HG02759 (cell line): ENCODE data around the gene PLAAT4.
"Not testable (repeated sequence)": the region's sequence is repeated elsewhere in the genome, so short reads cannot be mapped to it uniquely, and the experiment has no call there.

Experiments used
- ATAC-seq: cut with Tn5 transposase; IDR thresholded peaks from one replicate; pipeline ENCODE4 v1.9.1; 2021; ENCODE audit warnings: mild to moderate bottlenecking, moderate library complexity; ENCODE audit not compliant: unreplicated experiment

PLAAT4 gene

DNA sequence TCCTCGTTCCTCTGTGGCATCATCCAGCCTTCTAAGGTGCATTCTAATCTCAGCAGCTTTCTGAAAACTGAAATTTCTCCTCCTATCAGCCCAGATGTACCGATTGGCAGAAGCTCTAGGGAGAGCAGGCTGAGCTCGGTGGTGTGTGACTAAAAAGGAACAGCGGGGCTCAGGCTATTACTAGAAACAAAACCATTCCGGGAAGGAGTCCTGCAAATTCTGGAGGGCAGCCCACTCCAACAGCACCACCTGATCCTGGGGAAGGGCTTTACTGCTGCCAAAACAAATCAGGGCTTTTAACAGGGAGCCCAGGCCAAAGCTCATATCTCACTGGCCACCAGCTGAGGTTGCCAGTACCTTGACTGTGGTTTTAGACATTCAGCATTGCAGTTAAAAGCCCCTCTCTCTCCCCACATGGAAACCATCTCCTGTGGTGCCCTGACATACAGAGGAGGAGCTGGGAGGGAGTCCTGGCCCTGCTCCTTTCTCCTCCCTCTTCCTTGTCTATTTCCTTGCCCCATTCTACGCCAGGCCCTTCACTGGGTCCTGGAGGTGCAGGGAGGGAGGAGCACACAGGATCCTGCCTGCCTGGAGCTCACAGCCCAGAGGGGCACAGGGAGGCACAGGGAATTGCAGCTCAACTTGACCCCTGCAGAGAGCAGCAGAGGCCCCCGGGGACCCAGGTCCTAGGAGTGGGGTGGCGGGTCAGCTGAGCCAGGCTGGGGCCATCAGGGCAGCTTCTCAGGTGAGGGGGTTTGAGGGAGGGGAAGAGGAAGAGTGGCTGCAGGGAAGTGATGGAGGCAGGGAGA is 889 bp downstream of the PLAAT4 start:
- no peak for ATAC-seq

DNA sequence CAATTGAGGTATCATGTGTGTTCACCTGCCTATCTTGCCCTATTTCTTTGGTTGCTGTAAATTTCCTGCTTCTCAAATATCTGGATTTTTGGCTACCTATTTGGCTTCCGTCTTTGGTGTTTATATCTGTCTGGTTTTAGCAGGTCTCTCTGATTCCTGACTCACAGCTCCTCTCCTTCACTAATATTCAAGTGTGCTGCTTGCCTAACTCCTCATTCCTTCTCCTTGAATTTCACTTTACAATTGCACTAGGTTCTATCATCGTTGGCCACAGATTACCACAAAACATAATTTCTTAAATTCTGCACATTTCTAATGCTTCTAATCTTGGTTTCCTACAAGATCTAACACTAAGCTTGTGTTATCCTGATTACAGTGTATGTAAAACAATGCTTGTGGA is 5.9 kb downstream of the PLAAT4 start:
- ATAC-seq = not testable (repeated sequence)

DNA sequence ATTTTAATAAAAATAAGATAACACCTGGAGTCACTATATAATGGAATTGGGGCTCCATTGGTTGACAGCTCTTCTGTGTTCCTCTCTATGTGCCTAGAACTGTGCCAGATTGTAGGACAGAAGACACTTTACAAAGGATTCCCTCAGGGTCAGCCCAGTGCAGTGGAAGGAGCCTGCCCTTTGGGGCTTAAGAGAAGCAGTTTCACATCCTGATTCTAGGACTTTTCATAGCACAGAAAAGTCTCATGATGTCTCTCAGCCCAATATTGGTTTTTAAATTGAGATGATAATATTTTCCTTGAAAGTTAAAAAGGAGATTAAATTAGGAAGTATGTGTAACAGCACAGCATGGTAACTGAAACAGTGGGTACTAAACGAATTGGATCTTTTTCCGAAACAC is 7.1 kb downstream of the PLAAT4 start:
- no peak for ATAC-seq

DNA sequence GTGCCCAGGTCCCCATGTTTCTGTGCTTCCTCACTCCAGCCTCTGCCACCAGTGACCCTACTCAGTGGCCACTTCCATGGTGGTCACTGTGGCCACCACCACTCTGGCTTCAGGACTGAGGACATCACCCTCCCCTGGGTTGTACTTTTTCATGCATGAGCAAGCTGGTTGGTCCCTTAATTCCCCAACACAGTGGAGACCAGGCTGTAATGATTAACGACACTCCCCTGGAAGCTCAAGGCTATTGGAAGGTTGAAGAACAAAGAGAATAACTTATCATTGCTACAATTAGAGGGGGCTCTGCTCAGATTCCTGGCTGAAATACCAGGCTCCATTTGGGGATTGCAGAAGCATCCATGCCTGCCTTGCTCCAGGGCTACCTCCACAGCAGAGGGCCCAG is 10.5 kb downstream of the PLAAT4 start:
- no peak for ATAC-seq

DNA sequence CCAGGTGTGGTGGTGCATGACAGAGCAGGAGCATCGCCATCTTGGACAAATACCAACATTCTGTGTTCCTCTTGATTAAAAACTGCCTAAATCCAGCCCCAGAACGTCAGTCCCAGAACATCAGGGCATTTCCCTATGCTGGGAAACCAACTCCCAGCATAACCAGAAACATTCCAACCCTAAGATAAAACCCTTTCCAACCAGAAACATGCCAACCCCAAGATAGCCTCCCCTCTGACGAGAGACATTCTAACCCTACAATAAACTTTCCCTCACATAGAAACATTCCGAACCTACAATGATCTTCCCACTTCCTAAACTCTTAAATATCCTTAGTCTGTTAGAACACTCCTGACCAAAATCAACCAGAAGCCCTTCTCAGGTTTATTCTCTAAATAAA is 11.6 kb downstream of the PLAAT4 start:
- ATAC-seq = no peak

DNA sequence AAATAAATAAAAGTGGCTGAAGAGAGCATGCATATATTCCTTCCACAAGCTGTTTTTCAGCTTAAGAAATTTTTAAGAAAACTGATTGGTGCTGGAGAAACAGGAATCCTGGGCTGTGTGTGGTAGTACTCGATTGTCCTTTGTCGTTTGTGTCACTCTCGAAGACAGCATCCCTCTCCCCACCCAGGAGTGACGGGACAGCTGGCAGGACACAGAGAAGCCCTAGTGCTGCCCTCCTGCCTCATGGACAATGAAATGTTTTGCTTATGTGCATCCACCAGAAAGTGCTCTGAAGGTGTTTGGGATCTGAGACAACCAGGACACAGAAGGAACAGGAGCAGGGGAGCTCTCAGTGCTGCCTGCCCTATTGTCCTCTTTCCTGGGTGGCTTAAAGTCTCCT is 12.8 kb downstream of the PLAAT4 start:
- ATAC-seq = no peak

DNA sequence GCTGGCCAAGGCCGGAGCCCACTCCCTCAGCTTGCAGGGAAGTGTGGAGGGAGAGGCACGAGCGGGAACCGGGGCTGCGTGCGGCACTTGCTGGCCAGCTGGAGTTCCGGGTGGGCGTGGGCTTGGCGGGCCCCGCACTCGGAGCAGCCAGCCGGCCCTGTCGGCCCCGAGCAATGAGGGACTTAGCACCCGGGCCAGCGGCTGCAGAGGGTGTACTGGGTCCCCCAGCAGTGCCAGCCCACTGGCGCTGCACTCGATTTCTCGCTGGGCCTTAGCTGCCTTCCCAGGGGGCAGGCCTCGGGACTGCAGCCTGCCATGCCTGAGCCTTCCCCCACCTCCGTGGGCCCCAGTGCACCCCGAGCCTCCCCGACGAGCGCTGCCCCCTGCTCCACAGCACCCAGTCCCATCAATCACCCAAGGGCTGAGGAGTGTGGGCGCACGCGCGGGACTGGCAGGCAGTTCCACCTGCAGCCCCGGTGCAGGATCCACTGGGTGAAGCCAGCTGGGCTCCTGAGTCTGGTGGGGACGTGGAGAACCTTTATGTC is 13.6 kb downstream of the PLAAT4 start:
- not testable (repeated sequence) for ATAC-seq

DNA sequence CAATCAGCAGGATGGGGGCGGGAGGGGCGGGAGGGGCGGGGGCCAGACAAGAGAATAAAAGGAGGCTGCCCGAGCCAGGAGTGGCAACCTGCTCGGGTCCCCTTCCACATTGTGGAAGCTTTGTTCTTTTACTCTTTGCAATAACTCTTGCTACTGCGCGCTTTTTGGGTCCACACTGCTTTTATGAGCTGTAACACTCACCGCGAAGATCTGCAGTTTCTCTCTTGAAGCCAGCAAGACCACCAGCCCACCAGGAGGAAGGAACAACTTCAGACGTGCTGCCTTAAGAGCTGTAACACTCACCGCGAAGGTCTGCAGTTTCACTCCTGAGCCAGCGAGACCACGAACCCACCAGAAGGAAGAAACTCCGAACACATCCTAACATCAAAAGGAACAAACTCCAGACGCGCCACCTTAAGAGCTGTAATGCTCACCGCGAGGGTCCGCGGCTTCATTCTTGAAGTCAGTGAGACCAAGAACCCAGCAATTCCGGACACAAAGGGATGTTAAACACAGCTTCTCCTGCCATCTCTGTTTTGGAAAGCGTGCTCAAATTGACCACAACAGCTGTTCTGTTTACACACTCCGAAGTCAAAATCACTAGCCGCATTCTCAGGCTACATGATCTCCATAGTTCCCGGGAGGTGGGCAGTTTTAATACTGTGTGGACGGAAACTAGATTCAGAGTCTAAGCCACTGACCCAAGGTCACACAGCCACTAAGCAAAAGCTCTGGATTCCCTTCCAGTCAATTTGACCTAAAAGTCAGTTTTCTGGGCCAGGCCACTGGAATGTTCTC is 14.7 kb downstream of the PLAAT4 start:
- ATAC-seq = no peak

DNA sequence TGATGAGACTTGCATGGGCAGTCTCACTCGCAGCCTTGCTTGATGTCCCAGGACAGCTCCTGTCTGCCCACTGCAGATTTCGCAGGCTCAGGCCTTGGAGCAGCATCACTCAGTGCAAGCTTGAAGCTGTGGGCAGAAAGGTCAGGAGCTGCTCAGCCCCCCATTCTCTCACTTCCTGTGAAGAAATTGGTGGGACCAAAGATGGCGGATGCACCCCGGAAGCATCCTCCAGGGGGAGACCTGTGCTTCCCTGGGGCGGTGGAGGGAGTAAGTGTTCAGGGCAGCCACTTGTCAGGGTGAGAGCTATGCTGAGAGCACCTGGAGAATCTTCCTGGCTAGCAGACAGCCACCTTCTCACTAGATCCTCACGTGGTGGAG is 15.3 kb downstream of the PLAAT4 start:
- ATAC-seq = no peak

DNA sequence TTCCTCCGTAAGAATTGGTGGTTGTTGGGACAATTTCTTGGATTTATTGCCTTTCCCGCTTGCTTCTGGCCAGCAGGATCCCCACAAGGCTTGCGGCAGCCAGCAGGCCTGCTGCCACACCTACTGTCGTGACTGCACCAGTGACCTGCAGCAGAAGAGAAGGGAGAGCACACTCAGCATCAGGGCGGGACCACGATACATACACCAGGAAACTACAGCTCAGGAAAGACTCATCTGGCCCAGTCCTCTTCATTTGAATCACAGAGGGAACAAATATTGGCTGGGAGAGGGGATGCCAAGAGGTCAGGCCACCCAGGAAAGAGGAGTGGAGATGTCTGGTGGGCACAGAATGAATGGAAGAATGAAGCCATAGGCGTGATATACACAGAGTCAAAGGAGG is 16.3 kb downstream of the PLAAT4 start:
- ATAC-seq = no peak

DNA sequence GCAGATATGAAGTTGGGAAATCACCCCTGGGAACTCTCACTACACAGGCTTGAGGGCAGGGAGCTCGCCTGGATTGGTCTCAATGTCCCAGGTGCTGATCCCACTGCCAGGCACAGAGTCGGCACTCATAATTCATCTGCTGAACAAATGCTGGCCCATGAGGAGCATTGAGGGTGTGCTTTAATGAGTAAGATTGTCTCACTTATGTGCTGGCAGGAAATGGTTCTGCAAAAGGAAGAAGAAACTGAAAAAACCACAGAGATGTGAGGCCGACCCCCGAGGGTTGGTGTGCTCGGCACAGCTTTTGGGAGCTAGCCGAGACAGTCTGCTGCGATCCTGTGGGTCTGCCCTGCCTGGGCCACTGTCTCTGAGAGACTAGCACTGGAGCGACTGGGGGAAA is 17.2 kb downstream of the PLAAT4 start:
- peak; percentile 72 for ATAC-seq

DNA sequence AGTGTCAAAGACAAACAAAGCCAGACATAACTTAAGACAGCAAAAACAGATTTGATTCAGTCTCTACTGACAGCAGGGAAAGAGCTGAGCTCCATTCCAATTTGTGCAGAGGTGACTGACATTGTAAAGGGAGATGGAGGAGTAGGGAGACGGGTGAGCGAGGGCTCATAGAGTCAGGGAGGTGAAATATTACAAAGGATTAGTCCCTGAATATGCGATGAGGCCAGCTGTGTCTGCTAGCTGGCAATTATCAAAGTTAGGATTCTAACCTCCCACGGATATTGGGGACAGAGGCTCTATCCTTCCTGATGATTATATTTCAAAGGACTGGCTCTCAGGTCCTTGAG is 18.2 kb downstream of the PLAAT4 start:
- ATAC-seq = no peak

DNA sequence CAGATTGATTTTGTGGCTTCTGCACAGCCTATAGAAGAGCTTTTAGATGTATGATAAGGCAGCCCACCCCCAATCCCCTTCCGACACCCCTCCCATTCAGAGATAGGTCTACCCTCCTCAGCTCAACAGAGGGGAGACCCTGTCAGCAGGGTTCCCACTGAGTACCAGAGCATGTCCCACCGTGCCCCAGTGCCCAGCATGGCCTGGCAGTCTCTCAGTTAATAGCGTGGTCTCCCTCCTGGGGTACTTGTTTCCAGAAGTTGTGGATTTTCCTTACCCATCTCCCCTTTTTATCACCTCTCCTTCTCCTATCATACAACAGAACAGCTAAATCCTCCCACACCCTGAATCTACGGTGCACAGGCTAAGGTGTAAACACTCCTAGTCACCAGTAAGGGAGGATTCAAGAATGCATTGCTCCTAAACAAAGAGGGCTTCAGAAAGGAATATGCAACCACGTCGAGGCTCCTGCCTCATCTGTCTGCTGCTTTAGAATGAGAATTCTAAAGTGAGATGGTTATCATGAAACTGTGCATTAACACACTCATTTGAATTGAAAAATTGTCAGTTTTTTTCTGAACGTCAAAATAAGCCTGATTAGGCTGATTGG is 19.9 kb downstream of the PLAAT4 start:
- ATAC-seq = no peak

DNA sequence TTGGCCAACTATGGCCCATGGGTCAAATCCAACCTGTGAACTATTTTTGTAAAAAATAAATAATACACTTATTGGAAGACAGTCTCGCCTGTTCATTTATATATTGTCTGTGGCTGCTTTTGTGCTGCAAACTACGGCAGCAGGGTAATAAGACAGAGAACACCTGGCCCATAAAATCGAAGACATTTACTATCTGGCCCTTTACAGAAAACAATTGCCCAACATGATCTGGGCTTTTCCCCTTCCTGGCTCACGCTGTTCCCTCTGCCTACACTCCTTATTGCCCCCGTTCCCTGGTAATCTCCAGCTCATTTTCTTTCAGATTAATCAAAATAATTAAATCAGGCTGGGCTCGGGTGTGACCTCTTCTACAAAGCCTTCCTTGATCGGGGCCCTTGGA is 21.0 kb downstream of the PLAAT4 start:
- ATAC-seq = no peak

DNA sequence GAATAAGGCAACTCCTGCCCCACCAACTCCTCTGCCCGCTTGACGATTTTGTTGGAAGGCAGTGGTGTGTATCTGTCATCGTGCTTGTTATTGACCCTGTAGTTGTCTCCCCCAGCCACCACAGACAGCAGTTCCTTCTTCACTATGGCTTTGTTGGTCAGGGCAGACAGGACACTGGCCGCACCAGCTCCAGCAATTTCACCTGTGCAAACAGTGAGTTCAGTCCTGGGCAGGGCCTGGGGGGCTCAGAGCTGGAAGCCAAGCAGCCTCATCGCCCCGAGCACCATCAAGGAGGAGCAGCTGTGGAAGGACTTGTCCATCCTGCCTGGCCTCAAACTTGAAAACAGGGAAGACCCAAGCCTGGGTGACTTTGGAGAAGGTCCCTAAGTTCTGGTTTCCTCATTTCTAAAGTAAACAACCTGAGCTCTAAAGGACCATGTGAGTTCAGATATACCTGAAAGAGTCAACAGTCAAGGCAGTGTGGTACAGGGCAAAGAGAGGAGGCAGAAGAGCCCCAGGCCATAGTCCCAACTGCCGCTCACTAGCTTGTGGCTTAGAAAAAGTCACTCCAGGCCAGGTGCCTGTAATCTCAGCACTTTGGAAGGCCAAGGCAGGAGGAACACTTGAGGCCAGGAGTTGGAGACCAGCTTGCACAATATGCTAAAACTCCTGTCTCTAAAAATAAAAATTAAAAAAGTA is 22.0 kb downstream of the PLAAT4 start:
- ATAC-seq = no peak

DNA sequence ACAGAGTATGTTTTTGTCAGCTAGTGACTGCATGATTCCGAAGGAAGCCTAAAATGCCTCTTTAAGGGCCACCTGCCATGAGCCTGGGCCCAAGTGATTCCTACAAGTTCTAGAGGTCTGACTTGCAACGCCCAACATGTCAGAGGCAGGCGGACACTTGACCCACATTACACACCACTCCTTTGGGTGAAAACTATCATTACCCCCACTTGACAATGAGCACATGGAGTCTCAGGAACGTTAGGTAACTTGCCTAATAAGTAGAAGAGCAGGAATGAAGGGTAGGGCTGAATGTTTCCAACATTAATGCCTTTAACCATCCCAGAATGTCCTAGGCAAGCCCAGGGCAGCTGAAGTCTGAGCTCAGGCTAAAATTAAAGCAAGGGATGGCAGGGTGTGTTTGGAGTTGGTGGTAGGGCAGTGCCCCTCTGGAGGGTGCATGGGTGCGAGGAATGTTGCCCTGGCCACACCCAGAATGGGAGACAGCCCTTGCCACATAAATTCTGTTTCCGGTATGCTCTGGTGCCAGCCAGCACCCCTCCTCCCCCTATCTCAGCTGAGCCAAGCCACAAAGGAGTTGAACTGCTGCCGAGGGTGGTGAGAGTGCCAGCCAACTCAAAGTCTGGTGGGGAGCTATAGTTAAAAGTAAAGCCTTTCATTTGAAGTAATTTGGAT is 24.0 kb downstream of the PLAAT4 start:
- ATAC-seq = no peak

DNA sequence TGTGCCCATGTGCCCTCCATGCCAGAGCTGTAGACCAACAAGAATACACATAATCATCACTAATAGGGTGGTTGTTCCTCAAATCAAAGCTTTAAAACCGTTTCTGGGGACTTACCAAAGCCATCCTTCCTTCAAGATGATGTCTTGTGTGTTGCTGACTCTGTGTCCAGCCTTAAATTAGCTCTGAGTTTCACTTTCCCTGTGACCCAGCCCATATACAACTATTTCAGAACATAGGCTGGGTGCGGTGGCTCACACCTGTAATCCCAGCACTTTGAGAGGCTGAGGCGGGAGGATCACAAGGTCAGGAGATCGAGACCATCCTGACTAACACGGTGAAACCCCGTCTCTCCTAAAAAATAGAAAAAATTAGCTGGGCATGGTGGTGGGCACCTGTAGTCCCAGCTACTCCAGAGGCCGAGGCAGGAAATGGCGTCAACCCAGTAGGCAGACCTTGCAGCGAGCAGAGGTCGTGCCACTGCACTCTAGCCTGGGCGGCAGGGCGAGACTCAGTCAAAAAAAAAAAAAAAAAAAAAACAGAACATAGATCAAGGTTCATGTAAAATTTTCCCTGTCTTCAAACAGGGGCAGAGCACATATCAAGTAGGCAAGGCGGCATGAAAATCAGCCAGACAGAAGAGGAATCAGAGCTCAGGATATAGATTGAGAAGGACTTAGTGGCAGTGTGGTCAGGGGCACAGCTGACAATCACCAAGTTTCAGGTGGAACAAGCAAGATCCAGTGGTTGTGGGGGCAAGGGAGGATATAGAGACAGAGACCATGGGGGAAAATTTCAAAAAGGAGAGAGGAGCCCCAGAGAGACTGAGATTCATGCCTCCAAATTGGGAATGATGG is 26.8 kb downstream of the PLAAT4 start, which contains the start of gene PLAAT2:
Gene PLAAT2 (minus strand): TSS at position 179 of the 855 bp plus-strand sequence. CDS start 55 bp downstream, at position 124.
- ATAC-seq = no peak

DNA sequence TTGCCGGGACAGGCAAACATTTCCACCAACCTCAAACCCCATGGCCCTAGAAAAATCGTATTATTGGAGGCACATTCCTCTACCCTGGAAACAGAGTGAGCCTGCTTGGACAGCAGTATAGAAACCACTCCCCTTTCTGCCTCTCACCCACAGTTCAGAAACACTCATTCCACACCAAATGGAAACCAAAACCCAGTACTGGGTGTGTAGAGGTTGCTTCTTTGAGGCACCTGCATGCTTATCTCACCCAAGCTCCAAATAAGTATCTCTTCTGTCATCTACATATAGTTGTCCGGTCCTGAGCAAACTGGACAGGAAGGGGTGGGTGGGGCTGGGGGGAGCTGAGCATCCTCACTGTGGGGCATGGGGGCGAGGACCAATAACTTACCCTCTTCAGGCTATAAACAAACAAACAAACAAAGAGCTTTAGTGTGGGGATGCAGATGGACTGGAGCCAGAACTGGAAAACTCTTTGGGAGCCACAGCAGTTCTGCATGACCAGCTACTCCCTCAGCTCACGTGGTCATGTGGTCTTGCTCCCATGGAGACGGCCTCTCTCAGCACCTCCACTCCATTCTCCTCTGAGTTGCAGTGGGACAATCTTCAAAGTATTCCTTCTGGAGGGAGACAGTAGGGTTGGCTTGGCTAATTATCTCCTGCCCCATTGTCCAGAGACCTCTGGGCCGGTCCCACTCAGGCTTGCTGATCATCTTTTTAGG is 27.6 kb downstream of the PLAAT4 start:
- peak; percentile 56 for ATAC-seq
